Measurements from ENCODE around the gene LMNTD1.

GRCh38 chr12:25459541-25459951 lies 93.5 kb downstream of the LMNTD1 start:
- TF ChIP-seq CEBPB (IDR thresholded peaks at IDR 0.05; ENCODE audit: low read depth, low read length), result no peak
- TF ChIP-seq CTCF (conservative IDR thresholded peaks at IDR 0.05; ENCODE audit: low read depth, low read length), result no peak
- no peak for TF ChIP-seq POLR2A (IDR thresholded peaks at IDR 0.05; ENCODE audit: low read depth, low read length)
- TF ChIP-seq, protein P1, sequence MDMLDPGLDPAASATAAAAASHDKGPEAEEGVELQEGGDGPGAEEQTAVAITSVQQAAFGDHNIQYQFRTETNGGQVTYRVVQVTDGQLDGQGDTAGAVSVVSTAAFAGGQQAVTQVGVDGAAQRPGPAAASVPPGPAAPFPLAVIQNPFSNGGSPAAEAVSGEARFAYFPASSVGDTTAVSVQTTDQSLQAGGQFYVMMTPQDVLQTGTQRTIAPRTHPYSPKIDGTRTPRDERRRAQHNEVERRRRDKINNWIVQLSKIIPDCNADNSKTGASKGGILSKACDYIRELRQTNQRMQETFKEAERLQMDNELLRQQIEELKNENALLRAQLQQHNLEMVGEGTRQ (IDR thresholded peaks at IDR 0.05; ENCODE audit: low read depth, low read length), result no peak
- no peak for TF ChIP-seq RAD21 (IDR thresholded peaks at IDR 0.05; ENCODE audit: low read length)
- no peak for TF ChIP-seq CHD1 (IDR thresholded peaks at IDR 0.05; ENCODE audit: low read depth, low read length)
- TF ChIP-seq NFE2L2 (IDR thresholded peaks at IDR 0.05; ENCODE audit: low read depth, low read length), result no peak
- no peak for TF ChIP-seq MAFK (IDR thresholded peaks at IDR 0.05; ENCODE audit: low read depth, low read length)
- no peak for TF ChIP-seq RFX5 (IDR thresholded peaks at IDR 0.05; ENCODE audit: low read depth, low read length)
- TF ChIP-seq RCOR1 (IDR thresholded peaks at IDR 0.05; ENCODE audit: insufficient replicate concordance, low read length), result no peak
- TF ChIP-seq ELK1 (IDR thresholded peaks at IDR 0.05; ENCODE audit: borderline replicate concordance, low read depth, low read length), result no peak
- TF ChIP-seq MAZ (IDR thresholded peaks at IDR 0.05; ENCODE audit: borderline replicate concordance, low read depth, low read length), result no peak

All from IMR-90 (cell line).